OCI-LY7 (cell line): Measurements from ENCODE around the gene CHM. TPM values are rescaled to one million over a fixed set of nuclear protein-coding genes. Genes with fewer than 3 reads are reported as not detected.
"Not testable (repeated sequence)": the region's sequence is repeated elsewhere in the genome, so short reads cannot be mapped to it uniquely, and the experiment has no call there.

Source experiments
- BruUV-seq: library from RNA; stranded (reverse); fragments of 400-500 nt; replicated peaks from 2 replicates; lab custom pipeline; 2021; lab: Mats Ljungman, UMichigan
- CTCF ChIA-PET: fragments of 300-600 bp; sonication (Branson Sonifier 250); formaldehyde crosslinking; loops from one replicate; lab custom pipeline; 2022; ENCODE audit warnings: antibody characterized with exemption; ENCODE audit not compliant: unreplicated experiment; lab: Charles Lee
- POLR2A ChIA-PET: fragments of 300-600 bp; sonication (Branson Sonifier 250); formaldehyde crosslinking; loops from one replicate; lab custom pipeline; 2022; ENCODE audit warnings: antibody characterized with exemption; lab: Charles Lee
- DNase-seq: peaks from one replicate; pipeline ENCODE4 v3.0.0-alpha.2; 2015; ENCODE audit warnings: low spot score
- H2AFZ ChIP-seq: fragments of 200-600 bp; sonication (generic), shearing (Covaris generic); 2 replicates; pipeline ENCODE4 v1.6.1; 2014; ENCODE audit warnings: mild to moderate bottlenecking, antibody characterized with exemption, low read length, moderate library complexity
- H3K27ac ChIP-seq: fragments of 200-600 bp; sonication (generic); 2 replicates; pipeline ENCODE4 v1.5.1; 2014; ENCODE audit warnings: mixed run types, low read depth, mild to moderate bottlenecking, moderate library complexity, low read length, inconsistent platforms; ENCODE audit not compliant: poor library complexity, severe bottlenecking
- H3K36me3 ChIP-seq: fragments of 200-600 bp; sonication (generic); 2 replicates; pipeline ENCODE4 v1.6.1; 2014; ENCODE audit warnings: mild to moderate bottlenecking, antibody characterized with exemption, low read length, moderate library complexity, mixed read lengths; ENCODE audit not compliant: insufficient read depth
- H3K4me1 ChIP-seq: fragments of 200-600 bp; sonication (generic); 2 replicates; pipeline ENCODE4 v1.5.1; 2014; ENCODE audit warnings: mild to moderate bottlenecking, low read length; ENCODE audit not compliant: insufficient read depth, poor library complexity, severe bottlenecking
- H3K4me2 ChIP-seq: fragments of 200-600 bp; sonication (generic); 2 replicates; pipeline ENCODE4 v1.6.1; 2014; ENCODE audit warnings: mild to moderate bottlenecking, low read length
- H3K4me3 ChIP-seq: fragments of 200-600 bp; sonication (generic); 2 replicates; pipeline ENCODE4 v1.5.1; 2014; ENCODE audit warnings: mild to moderate bottlenecking, low read depth, low read length; ENCODE audit not compliant: poor library complexity, severe bottlenecking
- H3K79me2 ChIP-seq: fragments of 200-600 bp; sonication (generic); 2 replicates; pipeline ENCODE4 v1.6.1; 2016; ENCODE audit warnings: low read depth, mild to moderate bottlenecking, low read length, moderate library complexity, mixed read lengths; ENCODE audit not compliant: insufficient read depth
- H3K9me2 ChIP-seq: fragments of 200-600 bp; sonication (generic); 2 replicates; pipeline ENCODE4 v1.6.1; 2016; ENCODE audit warnings: mild to moderate bottlenecking, low read length, mixed read lengths; ENCODE audit not compliant: insufficient read depth
- H3K9me3 ChIP-seq: fragments of 200-600 bp; sonication (generic); 2 replicates; pipeline ENCODE4 v1.6.1; 2014; ENCODE audit warnings: mild to moderate bottlenecking, mixed run types, low read length, mixed read lengths
- H4K20me1 ChIP-seq: fragments of 200-600 bp; sonication (generic); 2 replicates; pipeline ENCODE4 v1.6.1; 2014; ENCODE audit warnings: mild to moderate bottlenecking, antibody characterized with exemption, low read length, moderate library complexity, mixed read lengths; ENCODE audit not compliant: insufficient read depth
- CTCF ChIP-seq: fragments of 200-600 bp; sonication (generic); conservative IDR thresholded peaks from 2 replicates; pipeline ENCODE4 v1.5.1; 2014; ENCODE audit warnings: mild to moderate bottlenecking, antibody characterized with exemption, low read length, moderate library complexity, mixed read lengths
- EZH2phosphoT487 ChIP-seq: fragments of 200-600 bp; sonication (generic); IDR thresholded peaks from 2 replicates; pipeline ENCODE4 v1.6.1; 2018; ENCODE audit warnings: low read depth, borderline replicate concordance, mild to moderate bottlenecking, mixed run types, antibody characterized with exemption, low read length, moderate library complexity, mixed read lengths
- intact Hi-C: fragments of 100-400 bp; cut with micrococcal nuclease; formaldehyde crosslinking; loops from one replicate; pipeline ENCODE4 v1.10.0; 2022; ENCODE audit not compliant: unreplicated experiment
- total RNA-seq, 2 experiments: library from RNA; depleted of rRNA in 1 of 2; stranded (reverse); fragments of >200 nt in 1 of 2; shearing (Covaris generic) in 1 of 2; gene quantifications; 2 replicates each; pipeline ENCODE4 v1.2.3, GENCODE V29; 2014 to 2022

The CHM gene
- total RNA-seq, 2 experiments from 2014 or later = 4.8 to 15.7 TPM

- POLR2A ChIA-PET = no interaction called here
- CTCF ChIA-PET = no interaction called here
- Histone ChIP-seq H3K4me1 (no peaks in the 10 kb centered on the region), H3K4me3 (no peak overlapping the region), H3K27ac (no peak overlapping the region), H3K9me3 (no peaks in the 10 kb centered on the region), H3K36me3 (no peaks in the 10 kb centered on the region), H3K79me2 (no peaks in the 10 kb centered on the region), H4K20me1 (no peaks in the 10 kb centered on the region), H3K9me2 (no peaks in the 10 kb centered on the region), H2AFZ (no peak overlapping the region), H3K4me2 (no peak overlapping the region)
- no TSS peak for BruUV-seq
- TF ChIP-seq EZH2phosphoT487 = no peak
- TF ChIP-seq CTCF = no peak
- no peak for DNase-seq
- intact Hi-C loops = no loop called here
These were observed 32.9 kb downstream of the CHM start for GRCh38 chrX:86014421-86014820.

DNA sequence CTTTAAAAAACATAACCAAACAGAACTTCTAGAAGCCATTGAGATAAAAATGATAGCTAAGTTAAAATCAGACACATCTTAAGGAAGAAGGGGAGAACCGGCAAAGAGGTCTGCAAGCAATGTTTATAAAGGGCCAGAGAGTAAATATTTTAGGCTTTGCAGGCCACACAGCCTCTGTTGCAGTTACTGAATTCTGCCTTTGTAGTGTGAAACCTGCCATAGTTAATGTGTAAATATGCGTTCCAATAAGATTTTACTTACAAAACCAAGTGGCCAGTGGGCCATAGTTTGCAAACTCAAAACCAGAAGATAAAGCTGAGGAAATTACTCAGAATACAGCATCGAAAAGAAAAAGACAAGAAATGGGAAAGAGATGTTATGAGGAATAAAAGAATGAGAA is 33.6 kb downstream of the CHM start:
- Histone ChIP-seq H3K79me2 (no peaks in the 10 kb centered on the region), H2AFZ (no peak overlapping the region), H3K36me3 (no peaks in the 10 kb centered on the region), H3K4me3 (no peak overlapping the region), H4K20me1 (no peaks in the 10 kb centered on the region), H3K9me2 (no peaks in the 10 kb centered on the region), H3K9me3 (no peaks in the 10 kb centered on the region), H3K4me2 (no peak overlapping the region), H3K27ac (no peak overlapping the region), H3K4me1 (no peaks in the 10 kb centered on the region)
- no TSS peak for BruUV-seq
- TF ChIP-seq CTCF = no peak
- TF ChIP-seq EZH2phosphoT487 = no peak
- ChIA-PET CTCF (no interaction called here), POLR2A (interaction anchor here (0.6 to 1.1 kb wide), 3 partner anchors 19 to 225 kb away, joined by 3 to 6 read pairs (median 5); no protein-coding TSS in a partner anchor)
- DNase-seq = no peak
- intact Hi-C loops = no loop called here

DNA sequence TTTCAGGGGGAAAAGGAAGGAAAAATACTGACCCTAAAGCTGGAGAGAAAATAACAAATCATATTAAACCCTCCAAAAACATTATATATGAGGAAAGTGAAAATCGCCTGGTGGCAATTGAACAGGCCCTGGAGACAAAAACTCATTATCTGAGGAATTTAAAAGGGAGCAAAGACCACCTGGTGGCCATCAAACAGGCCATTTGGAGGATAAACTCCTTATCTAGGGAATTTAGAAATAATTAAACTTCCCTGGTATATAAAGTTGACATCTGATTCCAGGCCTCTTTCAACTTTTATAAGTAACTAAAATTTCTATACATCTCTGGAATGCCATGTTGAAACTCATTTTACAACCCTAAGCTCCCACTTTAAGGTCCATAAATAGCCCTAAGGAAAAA is 35.2 kb downstream of the CHM start:
- no peak for DNase-seq
- Histone ChIP-seq H3K9me2 (no peaks in the 10 kb centered on the region), H3K4me3 (no peak overlapping the region), H3K9me3 (no peaks in the 10 kb centered on the region), H3K79me2 (no peaks in the 10 kb centered on the region), H3K4me1 (no peaks in the 10 kb centered on the region), H3K4me2 (no peak overlapping the region), H3K36me3 (no peaks in the 10 kb centered on the region), H4K20me1 (no peaks in the 10 kb centered on the region), H2AFZ (no peak overlapping the region), H3K27ac (no peak overlapping the region)
- ChIA-PET POLR2A (no interaction called here), CTCF (no interaction called here)
- intact Hi-C loops = no loop called here
- no TSS peak for BruUV-seq
- TF ChIP-seq EZH2phosphoT487 = no peak
- no peak for TF ChIP-seq CTCF

- BruUV-seq, H3K4me2 ChIP-seq, DNase-seq, H3K9me3 ChIP-seq, POLR2A ChIA-PET, H2AFZ ChIP-seq, CTCF ChIA-PET, H3K79me2 ChIP-seq, H4K20me1 ChIP-seq, H3K4me3 ChIP-seq, H3K36me3 ChIP-seq, H3K27ac ChIP-seq, intact Hi-C loops, H3K9me2 ChIP-seq, H3K4me1 ChIP-seq: not testable (repeated sequence)
These were observed 37.6 kb downstream of the CHM start for GRCh38 chrX:86009803-86010202.
